Nucleus accumbens (tissue), 56 donors: ENCODE measurements around the gene SLF2.

Source experiments
- DNase-seq, 56 donors: peaks; one replicate each; lab custom pipeline; 2025; lab: John Stamatoyannopoulos, UW

The SLF2 gene

DNA sequence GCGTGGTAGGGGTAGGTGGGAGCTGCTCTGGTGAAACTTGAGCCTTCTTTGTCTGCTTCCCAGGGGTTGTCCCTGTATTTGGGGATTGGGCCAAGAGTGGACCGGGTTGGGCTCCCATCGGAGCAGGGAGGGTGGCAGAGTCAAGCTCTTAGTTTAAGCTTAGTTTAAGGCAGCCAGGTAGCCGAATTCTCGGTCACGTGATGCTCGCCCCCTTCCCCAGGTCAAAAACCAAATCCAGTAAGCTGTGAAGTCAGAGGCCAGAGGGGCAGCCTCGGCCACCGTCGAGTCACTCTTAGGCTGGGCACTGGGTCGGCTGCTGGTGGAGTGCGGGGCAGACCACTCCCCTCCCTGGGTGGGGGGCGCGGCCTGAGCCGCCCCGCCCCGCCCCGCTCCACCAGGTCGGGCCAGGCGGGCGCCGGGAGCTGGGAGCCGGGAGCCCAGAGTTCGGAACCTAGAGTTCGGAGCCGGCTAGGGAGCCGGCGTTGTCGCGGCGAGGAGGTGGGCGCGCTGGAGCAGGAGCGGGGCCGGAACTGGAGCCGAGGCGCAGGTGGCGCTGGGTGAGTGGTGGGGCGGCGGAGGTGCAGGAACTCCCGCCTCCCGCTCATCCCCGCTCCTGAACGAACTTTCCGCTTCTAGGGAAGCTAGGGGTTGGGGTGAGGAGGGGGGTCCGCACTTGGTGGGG lies 84.1 kb downstream of the SLF2 start:
- peak in 8 of 56 donors; percentile 39 to 63 (median 48) for DNase-seq

DNA sequence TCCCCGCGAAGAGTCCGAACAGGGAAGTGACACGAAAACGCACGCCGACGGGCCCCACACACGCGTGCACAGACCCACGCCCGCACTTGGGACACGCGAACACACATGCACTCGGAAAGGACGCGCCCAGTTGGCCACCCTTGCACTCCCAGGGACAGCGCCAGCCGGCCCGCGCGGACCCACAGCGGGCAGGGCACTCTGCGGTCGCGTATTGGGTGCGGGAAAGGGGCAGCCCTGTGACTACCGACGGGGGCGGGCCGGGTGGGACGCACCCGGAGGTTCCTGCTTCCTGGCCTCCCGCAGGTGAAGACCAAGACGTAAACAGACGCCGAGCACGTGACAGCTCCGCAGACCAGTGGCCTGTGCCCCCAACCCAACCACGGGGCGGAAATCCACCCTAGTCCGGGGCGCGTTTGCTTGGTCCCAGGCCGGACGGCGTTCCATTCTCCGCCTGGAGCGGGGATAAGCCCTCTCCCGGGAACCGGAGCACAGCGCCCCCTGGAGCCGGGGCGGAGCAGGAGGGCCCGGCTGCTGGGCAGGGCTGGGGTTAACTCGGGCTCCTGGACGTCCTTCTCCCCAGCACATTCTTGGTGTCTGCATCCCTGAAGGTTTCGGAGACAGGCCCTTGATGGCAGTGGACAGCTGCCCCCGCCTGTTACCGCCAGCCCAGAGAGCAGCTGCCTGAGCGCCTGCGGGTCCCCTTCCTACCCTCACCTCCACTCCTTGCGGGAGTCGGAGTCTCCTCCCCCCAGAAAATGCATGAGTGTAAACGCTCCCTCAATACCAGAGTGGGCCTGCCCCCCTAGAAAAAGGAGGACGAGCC lies 84.8 kb downstream of the SLF2 start:
- peak in 42 of 56 donors; percentile 31 to 95 (median 70) for DNase-seq

DNA sequence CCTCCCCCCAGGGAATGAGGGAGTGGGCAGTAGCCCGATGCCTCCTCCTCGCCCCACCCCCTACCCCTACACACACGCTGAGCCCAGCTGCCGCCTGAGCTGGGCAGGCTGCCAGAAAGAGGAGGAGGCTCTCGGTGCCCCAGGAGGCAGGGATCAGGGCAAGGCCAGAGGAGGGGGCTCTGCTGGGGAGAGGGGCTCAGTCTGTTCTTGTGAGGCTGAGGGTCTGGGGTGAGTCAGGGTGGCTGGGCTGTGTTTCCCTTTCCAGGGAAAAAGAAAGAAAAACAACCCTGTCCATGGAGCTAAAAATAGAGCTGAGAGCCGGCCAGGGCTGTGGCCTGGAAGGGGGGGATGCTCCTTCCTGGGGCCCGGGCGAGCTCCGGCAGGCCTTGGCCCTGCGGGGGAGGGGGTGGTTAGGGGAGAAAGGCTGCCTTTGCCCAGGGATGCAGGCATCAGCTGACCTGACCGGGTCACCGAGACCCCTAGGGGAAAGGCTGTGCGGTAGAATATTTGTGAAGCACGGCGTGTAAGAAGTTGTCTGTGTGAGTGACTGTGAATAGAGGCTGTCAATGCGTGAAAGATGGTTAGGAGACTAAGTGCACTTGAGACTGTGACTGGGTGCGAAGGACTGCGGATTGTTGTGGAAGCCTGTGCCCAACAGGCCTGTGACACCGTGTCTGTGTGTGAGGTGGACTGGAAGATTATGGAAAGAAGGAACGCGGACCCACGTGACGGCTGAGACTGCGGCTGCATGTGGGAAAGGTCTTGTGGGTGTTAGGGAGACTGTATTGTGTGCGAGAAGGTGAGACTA lies 85.6 kb downstream of the SLF2 start:
- DNase-seq, result peak; percentile 42 to 95 (median 86)

DNA sequence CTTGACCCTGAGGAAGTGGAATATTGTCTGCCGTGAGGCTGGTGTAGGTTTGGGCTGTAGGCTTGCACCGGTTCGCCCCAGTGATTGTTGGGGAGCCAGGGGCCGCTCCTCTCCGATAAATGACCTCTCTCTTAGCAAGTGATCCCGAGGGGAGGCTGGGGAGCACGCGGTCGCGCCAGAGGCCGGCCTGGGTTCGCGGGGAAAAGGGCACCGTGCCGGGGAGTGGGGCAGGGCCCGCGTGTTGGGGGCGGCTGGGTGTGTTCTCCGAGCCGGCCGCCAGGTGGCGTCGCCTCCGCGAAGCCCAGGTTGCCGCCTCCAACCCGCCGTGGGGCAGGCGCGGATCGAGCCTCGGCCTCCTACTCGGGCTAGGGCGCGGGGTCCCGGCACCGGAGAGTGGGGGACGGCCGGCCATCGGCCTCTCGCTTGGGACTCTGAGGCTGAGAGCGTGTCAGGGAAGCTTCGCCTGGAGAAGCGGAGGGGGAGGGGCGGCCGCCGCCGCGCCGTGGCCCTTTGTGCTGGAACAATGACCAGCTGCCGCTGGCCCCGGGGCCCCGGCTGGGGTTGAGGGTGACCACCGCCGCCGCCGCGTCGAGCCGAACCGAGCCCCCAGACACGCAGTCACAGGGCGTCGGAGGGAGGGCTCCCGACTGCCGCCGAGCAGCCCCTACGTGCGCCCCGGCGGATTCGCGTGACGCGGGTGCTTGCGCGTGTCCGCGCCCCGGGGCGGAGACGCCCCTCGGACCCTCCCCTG lies 86.4 kb downstream of the SLF2 start:
- DNase-seq, result peak in 53 of 56 donors; percentile 43 to 94 (median 79)

DNA sequence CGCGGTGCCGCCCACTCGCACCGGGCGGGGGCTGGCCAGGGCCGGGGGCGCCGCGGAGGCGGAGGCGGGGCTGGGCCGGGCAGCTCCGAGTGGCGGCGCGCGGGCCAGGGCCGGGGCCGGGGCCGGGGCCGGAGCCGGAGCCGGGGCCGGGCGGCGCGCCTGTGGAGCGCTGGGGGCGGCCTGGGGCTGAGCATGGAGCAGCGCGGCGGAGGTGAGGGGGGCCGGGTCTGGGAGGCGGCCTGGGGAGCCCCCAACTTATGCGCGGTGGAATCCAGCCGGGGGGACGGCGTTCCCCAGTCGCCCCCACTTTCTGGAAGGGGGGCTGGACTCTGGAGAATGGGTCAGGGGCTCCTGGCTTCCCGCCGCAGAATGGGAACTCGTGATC lies 87.0 kb downstream of the SLF2 start, which contains the start of gene LZTS2:
TSS of gene LZTS2 (plus strand) at position 67 of the 385 bp plus-strand sequence. CDS start 2,731 bp downstream, outside the sequence.
- DNase-seq, result peak in 12 of 56 donors; percentile 38 to 82 (median 60)

DNA sequence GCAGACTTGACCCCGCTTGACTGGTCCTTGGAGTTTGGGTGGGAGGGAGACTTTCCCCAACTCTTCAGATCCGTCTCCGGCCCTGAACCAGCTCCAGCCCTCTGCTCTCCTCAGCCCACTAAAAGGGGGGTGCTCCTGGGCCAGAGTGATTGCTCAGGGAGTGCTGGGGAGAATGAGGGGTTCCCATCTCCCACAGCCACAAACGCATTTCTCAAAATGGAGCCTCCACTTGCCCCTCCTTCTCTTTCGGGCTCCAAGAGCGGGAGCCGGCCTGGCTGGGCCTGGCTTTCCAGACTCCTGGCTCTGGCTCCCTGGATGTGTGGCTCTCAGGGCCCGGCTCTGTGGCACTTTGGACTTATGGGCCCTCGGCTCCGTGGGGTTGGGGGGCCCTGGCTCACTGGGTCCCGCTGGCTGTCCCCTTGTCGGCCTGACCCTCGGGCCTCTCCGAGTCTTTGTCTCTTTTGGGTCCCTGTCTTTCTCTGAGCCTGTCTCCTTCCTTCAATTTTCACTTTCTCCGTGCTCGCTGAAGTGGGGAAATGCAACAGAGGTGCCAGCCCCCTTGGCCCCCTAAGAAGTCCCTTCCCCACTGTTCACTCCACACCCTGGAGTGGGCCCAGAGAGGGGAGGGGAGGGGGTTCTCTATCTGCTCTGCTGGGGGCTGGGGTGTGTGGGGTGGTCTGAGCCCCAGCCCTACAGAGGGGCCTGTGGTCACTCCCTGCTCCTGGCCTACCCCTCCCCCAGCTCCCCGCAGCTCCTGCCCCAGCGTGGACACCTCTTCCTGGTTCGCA lies 87.6 kb downstream of the SLF2 start:
- DNase-seq, result peak in 33 of 56 donors; percentile 17 to 72 (median 56)

DNA sequence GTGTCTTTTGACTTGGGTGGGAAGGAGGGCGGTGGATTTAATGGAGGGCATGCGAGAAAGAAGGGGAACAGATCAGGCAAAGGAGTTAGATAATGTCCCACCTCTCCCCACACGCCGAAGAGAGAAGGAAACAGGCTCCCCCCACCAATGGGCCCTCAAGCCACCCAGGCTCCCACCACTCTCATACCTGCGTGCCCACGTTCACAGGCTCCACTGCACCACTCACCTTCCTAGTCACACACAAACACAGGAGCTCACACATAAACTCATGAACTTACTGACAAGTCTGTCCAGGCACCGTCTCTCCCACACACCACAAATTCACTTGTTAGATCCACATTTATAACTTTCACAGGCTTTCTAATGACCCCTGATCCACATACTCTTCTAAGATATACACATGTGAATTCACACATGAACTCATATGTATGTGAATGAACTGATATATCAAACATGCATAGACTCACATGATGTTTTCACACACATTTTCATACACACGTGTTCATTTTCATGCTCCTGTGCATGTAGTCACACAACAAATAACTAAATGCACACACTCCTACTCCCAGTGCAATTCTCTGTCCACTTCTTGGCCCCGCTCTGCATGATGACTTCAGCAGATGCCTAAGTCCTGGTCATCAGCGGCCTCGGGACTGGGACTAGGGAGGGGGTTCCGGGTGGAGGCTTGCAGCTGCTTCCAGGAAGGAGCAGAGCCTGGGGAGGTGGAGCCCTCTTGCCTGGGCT lies 88.3 kb downstream of the SLF2 start:
- peak in 49 of 56 donors; percentile 20 to 86 (median 66) for DNase-seq

DNA sequence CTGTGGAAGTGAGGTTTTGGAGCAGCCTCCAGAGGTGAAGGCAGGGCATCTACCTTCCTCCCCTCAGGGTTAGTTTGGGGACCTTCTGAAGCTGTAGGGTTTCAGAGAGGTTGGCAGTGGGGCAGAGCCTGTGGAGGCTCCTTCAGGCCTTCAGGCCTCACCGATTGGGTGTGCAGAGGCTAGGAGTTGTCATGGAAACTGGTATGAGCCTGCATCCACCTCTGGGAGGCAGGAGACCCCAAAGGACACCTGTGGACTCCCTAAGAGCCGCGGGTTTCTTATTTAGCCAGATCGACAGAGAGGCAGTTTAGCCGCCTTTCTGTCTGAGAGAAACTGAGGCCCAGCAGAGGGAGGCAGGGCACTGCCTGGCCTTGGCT lies 88.9 kb downstream of the SLF2 start:
- peak in 1 of 56 donors; percentile 55 for DNase-seq

DNA sequence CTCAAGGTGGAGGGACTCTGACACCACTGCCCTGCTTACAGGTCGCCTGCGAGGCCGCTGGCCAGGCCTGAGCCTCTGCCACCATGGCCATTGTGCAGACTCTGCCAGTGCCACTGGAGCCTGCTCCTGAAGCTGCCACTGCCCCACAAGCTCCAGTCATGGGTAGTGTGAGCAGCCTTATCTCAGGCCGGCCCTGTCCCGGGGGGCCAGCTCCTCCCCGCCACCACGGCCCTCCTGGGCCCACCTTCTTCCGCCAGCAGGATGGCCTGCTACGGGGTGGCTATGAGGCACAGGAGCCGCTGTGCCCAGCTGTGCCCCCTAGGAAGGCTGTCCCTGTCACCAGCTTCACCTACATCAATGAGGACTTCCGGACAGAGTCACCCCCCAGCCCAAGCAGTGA lies 89.7 kb downstream of the SLF2 start:
- no peak for DNase-seq

DNA sequence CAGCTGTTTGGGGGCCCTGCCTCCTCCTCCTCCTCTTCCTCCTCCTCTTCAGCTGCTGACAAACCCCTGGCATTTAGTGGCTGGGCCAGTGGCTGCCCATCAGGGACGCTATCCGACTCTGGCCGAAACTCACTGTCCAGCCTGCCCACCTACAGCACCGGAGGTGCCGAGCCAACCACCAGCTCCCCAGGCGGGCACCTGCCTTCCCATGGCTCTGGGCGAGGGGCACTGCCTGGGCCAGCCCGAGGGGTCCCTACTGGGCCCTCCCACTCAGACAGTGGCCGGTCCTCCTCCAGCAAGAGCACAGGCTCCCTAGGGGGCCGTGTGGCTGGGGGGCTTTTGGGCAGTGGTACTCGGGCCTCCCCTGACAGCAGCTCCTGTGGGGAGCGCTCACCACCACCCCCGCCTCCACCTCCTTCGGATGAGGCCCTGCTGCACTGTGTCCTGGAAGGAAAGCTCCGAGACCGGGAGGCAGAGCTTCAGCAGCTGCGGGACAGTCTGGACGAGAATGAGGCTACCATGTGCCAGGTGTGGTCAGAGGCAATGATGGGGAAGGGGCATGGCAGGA lies 91.0 kb downstream of the SLF2 start:
- no peak for DNase-seq

DNA sequence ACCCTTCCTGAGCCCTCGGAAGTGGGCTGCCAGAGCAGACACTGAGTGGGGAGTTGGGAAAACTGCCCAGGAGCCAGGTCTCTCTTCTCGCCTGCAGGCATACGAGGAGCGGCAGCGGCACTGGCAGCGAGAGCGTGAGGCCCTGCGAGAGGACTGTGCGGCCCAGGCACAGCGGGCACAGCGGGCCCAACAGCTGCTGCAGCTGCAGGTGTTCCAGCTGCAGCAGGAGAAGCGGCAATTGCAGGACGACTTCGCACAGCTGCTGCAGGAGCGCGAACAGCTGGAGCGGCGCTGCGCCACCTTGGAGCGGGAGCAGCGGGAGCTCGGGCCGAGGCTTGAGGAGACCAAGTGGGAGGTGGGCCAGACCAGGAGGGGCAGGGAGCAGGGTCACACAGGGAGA lies 92.6 kb downstream of the SLF2 start:
- no peak for DNase-seq

DNA sequence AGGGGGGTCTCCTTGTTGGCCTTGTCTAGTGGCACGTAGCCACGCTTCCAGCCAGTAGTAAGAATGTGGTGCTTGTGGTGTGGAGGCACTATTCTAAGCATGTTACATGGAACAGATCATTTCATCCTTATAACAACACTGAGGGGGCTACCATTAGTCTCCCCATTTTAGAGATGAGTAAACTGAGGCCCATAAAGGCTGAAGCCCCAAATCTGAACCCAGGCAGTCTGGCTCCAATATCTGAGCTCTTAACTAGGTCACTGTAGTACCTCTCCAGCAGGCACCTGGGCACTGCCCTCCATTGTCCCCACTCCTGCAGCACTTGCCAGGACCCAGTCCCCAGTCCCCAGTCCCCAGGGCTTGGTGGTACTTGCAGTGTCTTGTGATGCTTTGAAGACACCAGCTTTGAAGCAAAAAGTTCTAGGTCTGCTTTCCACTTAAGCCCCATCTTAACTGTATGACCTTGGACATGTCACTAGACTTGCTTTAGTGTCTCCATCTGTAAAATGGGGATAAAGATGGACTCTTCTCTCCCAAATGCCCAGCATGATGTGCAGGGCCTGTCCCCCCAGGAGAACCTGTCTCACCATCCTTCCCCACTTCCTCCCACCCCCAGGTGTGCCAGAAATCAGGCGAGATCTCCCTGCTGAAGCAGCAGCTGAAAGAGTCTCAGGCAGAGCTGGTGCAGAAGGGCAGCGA lies 93.3 kb downstream of the SLF2 start:
- no peak for DNase-seq

DNA sequence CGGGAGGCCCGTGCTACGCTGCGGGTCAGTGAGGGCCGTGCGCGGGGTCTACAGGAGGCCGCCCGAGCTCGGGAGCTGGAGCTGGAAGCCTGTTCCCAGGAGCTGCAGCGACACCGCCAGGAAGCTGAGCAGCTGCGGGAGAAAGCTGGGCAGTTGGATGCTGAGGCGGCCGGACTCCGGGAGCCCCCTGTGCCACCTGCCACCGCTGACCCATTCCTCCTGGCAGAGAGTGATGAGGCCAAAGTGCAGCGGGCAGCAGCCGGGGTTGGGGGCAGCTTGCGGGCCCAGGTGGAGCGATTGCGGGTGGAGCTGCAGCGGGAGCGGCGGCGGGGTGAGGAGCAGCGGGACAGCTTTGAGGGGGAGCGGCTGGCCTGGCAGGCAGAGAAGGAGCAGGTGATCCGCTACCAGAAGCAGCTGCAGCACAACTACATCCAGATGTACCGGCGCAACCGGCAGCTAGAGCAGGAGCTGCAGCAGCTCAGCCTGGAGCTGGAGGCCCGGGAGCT lies 93.9 kb downstream of the SLF2 start:
- DNase-seq, result peak in 24 of 56 donors; percentile 24 to 71 (median 38)

DNA sequence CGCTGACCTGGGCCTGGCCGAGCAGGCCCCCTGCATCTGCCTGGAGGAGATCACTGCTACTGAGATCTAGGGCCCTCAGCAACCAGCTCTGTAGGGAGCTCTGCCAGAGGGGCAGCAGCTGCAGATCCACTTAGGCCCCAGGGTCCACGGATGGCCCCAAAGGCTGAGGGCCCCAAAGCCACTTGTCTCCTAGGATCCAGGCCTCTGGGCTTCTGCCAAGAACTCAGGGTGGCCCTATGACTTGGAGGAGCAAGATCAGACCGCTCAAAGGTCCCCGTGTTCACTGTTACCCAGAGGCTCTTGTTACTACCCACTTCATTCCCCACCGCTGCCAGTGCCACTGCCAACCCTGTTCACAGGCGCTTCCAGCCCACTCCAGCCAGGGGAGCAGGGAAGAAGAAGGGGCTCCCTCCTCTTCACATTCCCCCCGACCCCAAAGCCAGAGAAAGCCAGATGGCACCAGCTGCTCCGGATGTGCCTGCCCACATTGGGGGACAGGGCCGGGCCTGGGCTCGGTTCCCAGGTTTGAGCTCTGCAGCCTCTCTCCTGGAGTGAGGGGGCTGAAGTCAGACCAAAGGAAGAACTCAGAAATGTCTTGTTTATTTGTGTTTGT lies 94.4 kb downstream of the SLF2 start:
- DNase-seq, result peak in 23 of 56 donors; percentile 18 to 59 (median 41)

DNA sequence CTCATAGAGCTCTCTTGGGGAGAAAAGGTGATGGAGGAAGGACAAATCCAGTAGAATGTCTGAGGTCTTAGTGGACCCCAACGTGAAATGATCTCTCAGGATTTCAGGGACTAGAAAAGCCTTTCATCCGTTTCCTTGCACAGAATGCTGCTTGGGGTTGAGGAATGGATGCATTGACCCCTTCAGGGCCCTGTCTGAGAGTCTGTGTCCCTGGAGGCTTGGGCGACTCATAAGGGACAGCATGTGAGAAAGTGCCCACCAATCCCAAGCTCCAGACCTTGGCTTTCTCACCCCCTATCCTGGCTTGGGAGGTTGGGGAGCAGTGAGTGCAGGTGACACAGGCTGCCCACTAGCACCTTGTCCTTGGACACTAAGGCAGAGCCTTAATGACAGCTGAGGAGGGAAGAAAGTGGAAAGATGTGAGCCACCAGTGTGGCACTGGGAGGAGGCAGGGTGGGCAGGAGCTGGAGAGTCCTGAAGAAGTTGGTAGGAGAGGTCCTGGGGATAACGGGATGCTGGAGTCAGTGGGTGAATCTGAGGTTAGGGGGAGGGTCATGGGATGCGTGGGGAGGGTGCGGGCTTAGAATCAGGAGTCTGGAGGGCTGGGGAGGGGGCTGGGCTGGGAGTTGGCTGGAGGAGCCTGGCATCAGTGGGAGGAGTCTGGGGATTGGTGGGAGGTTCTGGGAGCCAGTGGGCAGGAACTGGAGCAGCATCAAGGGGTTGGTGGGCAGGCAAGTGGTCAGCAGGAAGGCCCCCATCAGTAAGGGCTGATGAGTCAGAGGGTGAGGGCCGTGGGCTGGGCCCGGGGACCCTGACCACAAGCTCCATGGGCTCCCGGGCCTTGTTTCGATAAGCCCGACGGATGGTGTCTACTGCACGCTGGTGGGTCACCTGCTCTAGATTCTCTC lies 95.4 kb downstream of the SLF2 start:
- DNase-seq, result peak in 41 of 56 donors; percentile 20 to 81 (median 59)
